HAP-1 (cell line): ENCODE measurements around the gene IRAK2.
"Not testable (repeated sequence)": the region's sequence is repeated elsewhere in the genome, so short reads cannot be mapped to it uniquely, and the experiment has no call there.

ENCODE experiments used
- DNase-seq, 2 experiments: peaks; one replicate each; pipeline ENCODE4 v3.0.0-alpha.2; 2016 to 2020; ENCODE audit warnings: low spot score in 2 of 2
- H3K27me3 ChIP-seq: fragments of 250-450 bp; sonication (Bioruptor Pico); 2 replicates; pipeline ENCODE4 v1.5.1; 2020; ENCODE audit warnings: low read depth, mild to moderate bottlenecking, moderate library complexity
- H3K36me3 ChIP-seq: fragments of 250-450 bp; sonication (Bioruptor Pico); replicated peaks from 2 replicates; pipeline ENCODE4 v1.5.1; 2020; ENCODE audit warnings: mild to moderate bottlenecking
- H3K4me1 ChIP-seq: fragments of 250-450 bp; sonication (Bioruptor Pico); 2 replicates; pipeline ENCODE4 v1.5.1; 2020; ENCODE audit warnings: mild to moderate bottlenecking
- H3K4me3 ChIP-seq: fragments of 250-450 bp; sonication (Bioruptor Pico); 2 replicates; pipeline ENCODE4 v1.5.1; 2020; ENCODE audit warnings: mild to moderate bottlenecking, moderate library complexity
- H3K9me3 ChIP-seq: fragments of 250-450 bp; sonication (Bioruptor Pico); 2 replicates; pipeline ENCODE4 v1.5.1; 2020; ENCODE audit warnings: mild to moderate bottlenecking, moderate library complexity
- in situ Hi-C: fragments of 300-500 bp; cut with MboI; formaldehyde crosslinking; loops from 3 replicates; pipeline ENCODE4 v1.14.3; 2020; ENCODE audit warnings: low sequenced_read_pairs, inconsistent platforms, mixed read lengths

The IRAK2 gene

GRCh38 chr3:10145685-10146084 lies 19.0 kb upstream of the IRAK2 start:
- no peak for DNase-seq
- Histone ChIP-seq H3K27me3 (no peaks in the 10 kb centered on the region), H3K36me3 (peaks cover 48% of the 10 kb centered on the region), H3K9me3 (no peaks in the 10 kb centered on the region), H3K4me3 (no peak overlapping the region), H3K4me1 (peaks cover 2% of the 10 kb centered on the region; the same call in 1 of the 2 replicates)
- in situ Hi-C loops = no loop called here

GRCh38 chr3:10149226-10149625 lies 15.5 kb upstream of the IRAK2 start:
- no peaks in the 10 kb centered on the region for H3K9me3 ChIP-seq
- in situ Hi-C loops = no loop called here
- no peak overlapping the region for H3K4me3 ChIP-seq
- peaks cover 70% of the 10 kb centered on the region for H3K36me3 ChIP-seq
- no peaks in the 10 kb centered on the region for H3K4me1 ChIP-seq
- DNase-seq = no peak
- H3K27me3 ChIP-seq = no peaks in the 10 kb centered on the region

GRCh38 chr3:10150987-10151386 lies 13.7 kb upstream of the IRAK2 start:
- no peaks in the 10 kb centered on the region for H3K27me3 ChIP-seq
- H3K36me3 ChIP-seq = peaks cover 57% of the 10 kb centered on the region
- no peak for DNase-seq
- no peaks in the 10 kb centered on the region for H3K9me3 ChIP-seq
- no peak overlapping the region for H3K4me3 ChIP-seq
- in situ Hi-C loops = no loop called here
- no peaks in the 10 kb centered on the region for H3K4me1 ChIP-seq

GRCh38 chr3:10154335-10155122 lies 10.2 kb upstream of the IRAK2 start:
- in situ Hi-C loops = no loop called here
- H3K27me3 ChIP-seq = no peaks in the 10 kb centered on the region
- H3K4me3 ChIP-seq = no peak overlapping the region
- no peaks in the 10 kb centered on the region for H3K9me3 ChIP-seq
- peaks cover 33% of the 10 kb centered on the region for H3K36me3 ChIP-seq
- no peak for DNase-seq
- H3K4me1 ChIP-seq = no peaks in the 10 kb centered on the region

GRCh38 chr3:10155123-10155472 lies 9.6 kb upstream of the IRAK2 start:
- Histone ChIP-seq H3K9me3 (no peaks in the 10 kb centered on the region), H3K27me3 (no peaks in the 10 kb centered on the region), H3K36me3 (peaks cover 28% of the 10 kb centered on the region), H3K4me3 (no peak overlapping the region), H3K4me1 (no peaks in the 10 kb centered on the region)
- DNase-seq = no peak
- in situ Hi-C loops = no loop called here

- Histone ChIP-seq H3K27me3 (no peaks in the 10 kb centered on the region), H3K9me3 (no peaks in the 10 kb centered on the region), H3K4me1 (no peaks in the 10 kb centered on the region), H3K36me3 (peaks cover 22% of the 10 kb centered on the region), H3K4me3 (no peak overlapping the region)
- no peak for DNase-seq
- in situ Hi-C loops = no loop called here
Measured at GRCh38 chr3:10155658-10156057, 9.1 kb upstream of the IRAK2 start.

GRCh38 chr3:10157031-10157430 lies 7.7 kb upstream of the IRAK2 start:
- DNase-seq = no peak
- Histone ChIP-seq H3K4me3 (no peak overlapping the region), H3K9me3 (no peaks in the 10 kb centered on the region), H3K27me3 (no peaks in the 10 kb centered on the region), H3K36me3 (peaks cover 8% of the 10 kb centered on the region), H3K4me1 (no peaks in the 10 kb centered on the region)
- in situ Hi-C loops = no loop called here

- H3K9me3 ChIP-seq, H3K4me1 ChIP-seq, H3K36me3 ChIP-seq, in situ Hi-C loops, DNase-seq, H3K27me3 ChIP-seq, H3K4me3 ChIP-seq: not testable (repeated sequence)
Measured at GRCh38 chr3:10158555-10158954, 6.2 kb upstream of the IRAK2 start.

- Histone ChIP-seq H3K9me3 (no peaks in the 10 kb centered on the region), H3K27me3 (no peaks in the 10 kb centered on the region), H3K4me1 (no peaks in the 10 kb centered on the region; the same call in 1 of the 2 replicates), H3K4me3 (no peak overlapping the region), H3K36me3 (no peaks in the 10 kb centered on the region)
- no peak for DNase-seq
- in situ Hi-C loops = no loop called here
Measured at GRCh38 chr3:10160346-10160745, 4.4 kb upstream of the IRAK2 start.

- Histone ChIP-seq H3K4me3 (no peak overlapping the region), H3K27me3 (no peaks in the 10 kb centered on the region), H3K4me1 (no peaks in the 10 kb centered on the region; the same call in 1 of the 2 replicates), H3K9me3 (no peaks in the 10 kb centered on the region), H3K36me3 (no peaks in the 10 kb centered on the region)
- DNase-seq = no peak
- in situ Hi-C loops = no loop called here
Measured at GRCh38 chr3:10160925-10161324, 3.8 kb upstream of the IRAK2 start.

- H3K4me1 ChIP-seq = no peaks in the 10 kb centered on the region; the same call in 1 of the 2 replicates
- no peaks in the 10 kb centered on the region for H3K9me3 ChIP-seq
- no peaks in the 10 kb centered on the region for H3K27me3 ChIP-seq
- no peak for DNase-seq
- in situ Hi-C loops = no loop called here
- H3K4me3 ChIP-seq = no peak overlapping the region
- no peaks in the 10 kb centered on the region for H3K36me3 ChIP-seq
Measured at GRCh38 chr3:10162185-10162584, 2.5 kb upstream of the IRAK2 start.

- in situ Hi-C loops, DNase-seq: not testable (repeated sequence)
- peak overlapping the region; percentile 79 for H3K4me3 ChIP-seq
Measured at GRCh38 chr3:10164201-10164545, 546 bp upstream of the IRAK2 start.

GRCh38 chr3:10166213-10166604 lies 1.5 kb downstream of the IRAK2 start:
- H3K4me3 ChIP-seq = no peak overlapping the region
- DNase-seq = no peak
- peaks cover 5% of the 10 kb centered on the region; the same call in 1 of the 2 replicates for H3K9me3 ChIP-seq
- no peaks in the 10 kb centered on the region for H3K27me3 ChIP-seq
- H3K4me1 ChIP-seq = no peaks in the 10 kb centered on the region; the same call in 1 of the 2 replicates
- in situ Hi-C loops = no loop called here
- H3K36me3 ChIP-seq = no peaks in the 10 kb centered on the region

More at GRCh38 chr3:10164201-10164545, 546 bp upstream of the IRAK2 start:
- not testable (repeated sequence) for H3K27me3 ChIP-seq, H3K36me3 ChIP-seq, H3K9me3 ChIP-seq, H3K4me1 ChIP-seq

- Histone ChIP-seq H3K27me3 (no peaks in the 10 kb centered on the region), H3K4me1 (no peaks in the 10 kb centered on the region; the same call in 1 of the 2 replicates), H3K4me3 (no peak overlapping the region), H3K36me3 (no peaks in the 10 kb centered on the region), H3K9me3 (peaks cover 5% of the 10 kb centered on the region; the same call in 1 of the 2 replicates)
- in situ Hi-C loops = no loop called here
- no peak for DNase-seq
Measured at GRCh38 chr3:10169000-10169496, 4.3 kb downstream of the IRAK2 start.
